Measurements from ENCODE around the gene HPN. TPM values are rescaled to one million over a fixed set of nuclear protein-coding genes. Genes with fewer than 3 reads are reported as not detected.

The HPN gene
- total RNA-seq, 1 donor from 2014 or later = 28.1 TPM

- DNase-seq (peak; percentile 7), ATAC-seq (no peak)
- intact Hi-C loops (cut with DNase I) = no loop called here
- Histone ChIP-seq H3K4me3 (no peak overlapping the region), H3K27me3 (ENCODE audit: low read depth) (no peaks in the 10 kb centered on the region), H3K36me3 (no peaks in the 10 kb centered on the region), H3K9me3 (no peaks in the 10 kb centered on the region), H3K27ac (no peak overlapping the region), H3K4me1 (no peaks in the 10 kb centered on the region)
- TF ChIP-seq, protein P1, sequence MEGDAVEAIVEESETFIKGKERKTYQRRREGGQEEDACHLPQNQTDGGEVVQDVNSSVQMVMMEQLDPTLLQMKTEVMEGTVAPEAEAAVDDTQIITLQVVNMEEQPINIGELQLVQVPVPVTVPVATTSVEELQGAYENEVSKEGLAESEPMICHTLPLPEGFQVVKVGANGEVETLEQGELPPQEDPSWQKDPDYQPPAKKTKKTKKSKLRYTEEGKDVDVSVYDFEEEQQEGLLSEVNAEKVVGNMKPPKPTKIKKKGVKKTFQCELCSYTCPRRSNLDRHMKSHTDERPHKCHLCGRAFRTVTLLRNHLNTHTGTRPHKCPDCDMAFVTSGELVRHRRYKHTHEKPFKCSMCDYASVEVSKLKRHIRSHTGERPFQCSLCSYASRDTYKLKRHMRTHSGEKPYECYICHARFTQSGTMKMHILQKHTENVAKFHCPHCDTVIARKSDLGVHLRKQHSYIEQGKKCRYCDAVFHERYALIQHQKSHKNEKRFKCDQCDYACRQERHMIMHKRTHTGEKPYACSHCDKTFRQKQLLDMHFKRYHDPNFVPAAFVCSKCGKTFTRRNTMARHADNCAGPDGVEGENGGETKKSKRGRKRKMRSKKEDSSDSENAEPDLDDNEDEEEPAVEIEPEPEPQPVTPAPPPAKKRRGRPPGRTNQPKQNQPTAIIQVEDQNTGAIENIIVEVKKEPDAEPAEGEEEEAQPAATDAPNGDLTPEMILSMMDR (IDR thresholded peaks at IDR 0.05) = no peak
These were observed 15.1 kb downstream of the HPN start for GRCh38 chr19:35056513-35057063.

DNA sequence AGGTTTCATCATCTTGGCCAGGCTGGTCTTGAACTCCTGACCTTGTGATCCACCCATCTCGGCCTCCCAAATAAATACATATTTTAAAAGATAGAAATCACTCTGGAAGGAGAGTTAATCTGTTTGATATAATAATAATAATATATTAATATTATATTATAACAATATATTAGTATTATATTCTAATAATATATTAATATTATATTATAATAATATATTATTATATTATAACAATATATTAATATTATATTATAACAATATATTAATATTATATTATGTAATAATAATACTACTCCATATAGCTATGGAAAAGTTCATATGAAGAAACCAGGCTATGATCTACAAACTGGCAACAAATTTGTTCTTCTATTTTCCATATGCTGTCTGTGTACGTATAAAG lies 16.8 kb downstream of the HPN start:
- TF ChIP-seq, protein P1 (IDR thresholded peaks at IDR 0.05) = no peak
- Histone ChIP-seq H3K4me3 (no peak overlapping the region), H3K4me1 (no peaks in the 10 kb centered on the region), H3K36me3 (no peaks in the 10 kb centered on the region), H3K9me3 (no peaks in the 10 kb centered on the region), H3K27ac (no peak overlapping the region), H3K27me3 (ENCODE audit: low read depth) (no peaks in the 10 kb centered on the region)
- intact Hi-C loops (cut with DNase I) = no loop called here
- no peak for ATAC-seq
- no peak for DNase-seq

- peak; percentile 44 for DNase-seq
- Histone ChIP-seq H3K4me1 (no peaks in the 10 kb centered on the region), H3K36me3 (no peaks in the 10 kb centered on the region), H3K27ac (no peak overlapping the region), H3K9me3 (no peaks in the 10 kb centered on the region), H3K4me3 (no peak overlapping the region), H3K27me3 (ENCODE audit: low read depth) (no peaks in the 10 kb centered on the region)
- intact Hi-C loops (cut with DNase I) = no loop called here
- ATAC-seq = peak; percentile 18 to 31
- TF ChIP-seq, protein P1 (IDR thresholded peaks at IDR 0.05) = no peak
These were observed 17.7 kb downstream of the HPN start for GRCh38 chr19:35059006-35059798.

DNA sequence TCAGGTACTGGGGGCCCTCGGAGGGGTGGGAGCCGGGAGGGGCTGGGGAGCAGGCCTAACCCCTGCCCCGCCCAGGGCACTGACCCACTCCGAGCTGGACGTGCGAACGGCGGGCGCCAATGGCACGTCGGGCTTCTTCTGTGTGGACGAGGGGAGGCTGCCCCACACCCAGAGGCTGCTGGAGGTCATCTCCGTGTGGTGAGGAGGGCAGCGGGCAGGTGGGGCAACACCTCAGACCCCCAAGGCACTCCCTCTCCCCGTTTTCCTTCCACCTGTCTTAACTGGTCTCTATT lies 18.2 kb downstream of the HPN start:
- H3K36me3 ChIP-seq = no peaks in the 10 kb centered on the region
- no peaks in the 10 kb centered on the region for H3K27me3 ChIP-seq (ENCODE audit: low read depth)
- no peak for DNase-seq
- peak; percentile 13 to 35 for ATAC-seq
- no peak overlapping the region for H3K27ac ChIP-seq
- no peaks in the 10 kb centered on the region for H3K9me3 ChIP-seq
- TF ChIP-seq, protein P1 (IDR thresholded peaks at IDR 0.05) = no peak
- no peak overlapping the region for H3K4me3 ChIP-seq
- intact Hi-C loops (cut with DNase I) = no loop called here
- no peaks in the 10 kb centered on the region for H3K4me1 ChIP-seq

DNA sequence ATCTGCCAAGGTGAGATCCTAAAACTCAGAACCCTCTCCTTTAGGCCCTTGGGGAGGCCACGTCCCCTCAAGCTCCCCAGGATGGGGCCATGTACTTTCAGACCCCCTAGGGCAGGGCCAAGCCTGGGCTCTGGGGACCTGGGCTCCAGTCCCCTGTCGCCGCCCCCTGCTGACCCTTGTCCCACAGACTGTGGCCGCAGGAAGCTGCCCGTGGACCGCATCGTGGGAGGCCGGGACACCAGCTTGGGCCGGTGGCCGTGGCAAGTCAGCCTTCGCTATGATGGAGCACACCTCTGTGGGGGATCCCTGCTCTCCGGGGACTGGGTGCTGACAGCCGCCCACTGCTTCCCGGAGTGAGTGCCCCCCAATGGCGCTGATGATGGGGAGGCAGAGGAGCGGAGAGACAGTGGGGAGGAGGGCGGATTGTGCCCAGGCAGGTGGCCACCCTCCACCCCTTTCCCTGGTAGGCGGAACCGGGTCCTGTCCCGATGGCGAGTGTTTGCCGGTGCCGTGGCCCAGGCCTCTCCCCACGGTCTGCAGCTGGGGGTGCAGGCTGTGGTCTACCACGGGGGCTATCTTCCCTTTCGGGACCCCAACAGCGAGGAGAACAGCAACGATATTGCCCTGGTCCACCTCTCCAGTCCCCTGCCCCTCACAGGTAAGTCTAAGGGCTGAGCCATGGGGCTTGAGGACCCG lies 18.8 kb downstream of the HPN start:
- intact Hi-C loops (cut with DNase I) = no loop called here
- TF ChIP-seq, protein P1 (IDR thresholded peaks at IDR 0.05) = no peak
- DNase-seq = peak; percentile 45
- Histone ChIP-seq H3K36me3 (no peaks in the 10 kb centered on the region), H3K27me3 (ENCODE audit: low read depth) (no peaks in the 10 kb centered on the region), H3K27ac (no peak overlapping the region), H3K4me1 (no peaks in the 10 kb centered on the region), H3K9me3 (no peaks in the 10 kb centered on the region), H3K4me3 (no peak overlapping the region)
- peak in 1 of 2 donors; percentile 17 for ATAC-seq
